H1 (cell line): ENCODE data around the gene CSRNP3. TPM values are rescaled to one million over a fixed set of nuclear protein-coding genes. Genes with fewer than 3 reads are reported as not detected.

Experiments used
- EGR1 ChIP-seq: IDR thresholded peaks from 2 replicates; pipeline ENCODE4 v1.6.1; 2011; ENCODE audit warnings: low read depth, low read length, borderline replicate concordance
- EP300 ChIP-seq, 2 experiments: IDR thresholded peaks; 1 replicate in 1 of 2; 2 replicates in 1 of 2; pipeline ENCODE4 v1.6.1; 2011 to 2012; ENCODE audit warnings: low read depth in 2 of 2, low read length in 2 of 2, mild to moderate bottlenecking in 2 of 2, borderline replicate concordance in 1 of 2, inconsistent platforms in 1 of 2, moderate library complexity in 1 of 2
- GTF2F1 ChIP-seq: IDR thresholded peaks from 2 replicates; pipeline ENCODE4 v1.6.1; 2012; ENCODE audit warnings: low read depth, low read length, improper control_type of control experiment, borderline replicate concordance
- HDAC6 ChIP-seq: IDR thresholded peaks from one replicate; pipeline ENCODE4 v1.7.1; 2012; ENCODE audit warnings: low read depth, mild to moderate bottlenecking, inconsistent platforms, low read length, moderate library complexity
- JUND ChIP-seq: IDR thresholded peaks from 2 replicates; pipeline ENCODE4 v1.6.1; 2011; ENCODE audit warnings: mild to moderate bottlenecking, improper control_type of control experiment, low read length
- SAP30 ChIP-seq: fragments of 300-600 bp; sonication (generic); IDR thresholded peaks from 2 replicates; pipeline ENCODE4 v1.7.1; 2012; ENCODE audit warnings: low read length, moderate library complexity, mild to moderate bottlenecking, inconsistent platforms; ENCODE audit not compliant: insufficient read depth, insufficient replicate concordance
- SIN3A ChIP-seq, 2 experiments: IDR thresholded peaks in 1 of 2; conservative IDR thresholded peaks in 1 of 2; 2 replicates each; pipeline ENCODE4 v1.6.1; 2011 to 2012; ENCODE audit warnings: low read length in 2 of 2, improper control_type of control experiment in 1 of 2, low read depth in 1 of 2, mild to moderate bottlenecking in 1 of 2
- TBP ChIP-seq: IDR thresholded peaks from 2 replicates; pipeline ENCODE4 v1.6.1; 2011; ENCODE audit warnings: low read depth, low read length, improper control_type of control experiment
- polyA plus RNA-seq, 7 experiments: library from polyadenylated mRNA; depleted of rRNA in 3 of 7; stranded (reverse) in 5 of 7; unstranded in 2 of 7; fragments of >200 nt in 5 of 7; fragments of 200-250 nt in 2 of 7; gene quantifications; 1 replicate in 5 of 7; 2 replicates in 1 of 7; 4 replicates in 1 of 7; pipeline versions ENCODE4 v1.2.1 to v1.2.3, GENCODE V29; 2011 to 2013; ENCODE audit warnings: missing spikeins in 2 of 7, mixed read lengths in 2 of 7
- total RNA-seq: library from RNA; stranded (reverse); fragmentation: NEBNext Ultra II Directional; extraction: Animal tissue kit (Norgen Biotek cat#: 25700); gene quantifications from 2 replicates; pipeline ENCODE4 v1.2.1, GENCODE V29; 2021
- TF ChIP-seq, protein P1 (sequence below): fragments of 300-600 bp; sonication (generic); IDR thresholded peaks from 2 replicates; pipeline ENCODE4 v1.7.1; 2012; ENCODE audit warnings: low read length, moderate library complexity, mild to moderate bottlenecking, inconsistent platforms; ENCODE audit not compliant: insufficient replicate concordance
- TF ChIP-seq, protein P2 (sequence below): IDR thresholded peaks from 2 replicates; pipeline ENCODE4 v1.6.1; 2012; ENCODE audit warnings: inconsistent platforms

CSRNP3 gene
- total and polyA plus RNA-seq, 2 of the 8 experiments (the other 6 are each of a cell fraction or from before 2014, with no cell fraction given): 1.3 to 6.5 TPM

DNA sequence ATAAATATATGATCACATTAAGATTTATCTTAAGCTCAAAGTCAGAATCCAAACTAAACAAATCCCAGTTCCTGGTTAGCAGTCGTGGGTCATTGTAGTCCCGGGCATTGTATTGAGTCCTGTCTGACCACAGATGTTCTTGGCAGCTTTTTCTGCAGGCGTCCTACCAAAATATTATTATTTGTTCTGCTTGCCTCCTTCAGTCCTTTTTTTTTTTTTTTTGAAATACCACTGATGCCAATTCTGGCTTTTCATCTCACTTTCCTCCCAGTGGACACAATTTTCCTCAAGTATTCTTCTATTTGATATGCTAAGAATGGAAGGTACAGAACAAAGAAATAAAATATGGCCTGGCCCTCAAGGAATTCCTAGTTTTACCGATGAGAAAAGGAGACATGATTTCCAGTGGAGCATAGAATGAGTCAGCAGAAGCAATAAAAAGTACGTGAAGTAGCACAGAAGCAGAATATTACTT lies 151.6 kb downstream of the CSRNP3 start (continued):
- TF ChIP-seq, protein P1, sequence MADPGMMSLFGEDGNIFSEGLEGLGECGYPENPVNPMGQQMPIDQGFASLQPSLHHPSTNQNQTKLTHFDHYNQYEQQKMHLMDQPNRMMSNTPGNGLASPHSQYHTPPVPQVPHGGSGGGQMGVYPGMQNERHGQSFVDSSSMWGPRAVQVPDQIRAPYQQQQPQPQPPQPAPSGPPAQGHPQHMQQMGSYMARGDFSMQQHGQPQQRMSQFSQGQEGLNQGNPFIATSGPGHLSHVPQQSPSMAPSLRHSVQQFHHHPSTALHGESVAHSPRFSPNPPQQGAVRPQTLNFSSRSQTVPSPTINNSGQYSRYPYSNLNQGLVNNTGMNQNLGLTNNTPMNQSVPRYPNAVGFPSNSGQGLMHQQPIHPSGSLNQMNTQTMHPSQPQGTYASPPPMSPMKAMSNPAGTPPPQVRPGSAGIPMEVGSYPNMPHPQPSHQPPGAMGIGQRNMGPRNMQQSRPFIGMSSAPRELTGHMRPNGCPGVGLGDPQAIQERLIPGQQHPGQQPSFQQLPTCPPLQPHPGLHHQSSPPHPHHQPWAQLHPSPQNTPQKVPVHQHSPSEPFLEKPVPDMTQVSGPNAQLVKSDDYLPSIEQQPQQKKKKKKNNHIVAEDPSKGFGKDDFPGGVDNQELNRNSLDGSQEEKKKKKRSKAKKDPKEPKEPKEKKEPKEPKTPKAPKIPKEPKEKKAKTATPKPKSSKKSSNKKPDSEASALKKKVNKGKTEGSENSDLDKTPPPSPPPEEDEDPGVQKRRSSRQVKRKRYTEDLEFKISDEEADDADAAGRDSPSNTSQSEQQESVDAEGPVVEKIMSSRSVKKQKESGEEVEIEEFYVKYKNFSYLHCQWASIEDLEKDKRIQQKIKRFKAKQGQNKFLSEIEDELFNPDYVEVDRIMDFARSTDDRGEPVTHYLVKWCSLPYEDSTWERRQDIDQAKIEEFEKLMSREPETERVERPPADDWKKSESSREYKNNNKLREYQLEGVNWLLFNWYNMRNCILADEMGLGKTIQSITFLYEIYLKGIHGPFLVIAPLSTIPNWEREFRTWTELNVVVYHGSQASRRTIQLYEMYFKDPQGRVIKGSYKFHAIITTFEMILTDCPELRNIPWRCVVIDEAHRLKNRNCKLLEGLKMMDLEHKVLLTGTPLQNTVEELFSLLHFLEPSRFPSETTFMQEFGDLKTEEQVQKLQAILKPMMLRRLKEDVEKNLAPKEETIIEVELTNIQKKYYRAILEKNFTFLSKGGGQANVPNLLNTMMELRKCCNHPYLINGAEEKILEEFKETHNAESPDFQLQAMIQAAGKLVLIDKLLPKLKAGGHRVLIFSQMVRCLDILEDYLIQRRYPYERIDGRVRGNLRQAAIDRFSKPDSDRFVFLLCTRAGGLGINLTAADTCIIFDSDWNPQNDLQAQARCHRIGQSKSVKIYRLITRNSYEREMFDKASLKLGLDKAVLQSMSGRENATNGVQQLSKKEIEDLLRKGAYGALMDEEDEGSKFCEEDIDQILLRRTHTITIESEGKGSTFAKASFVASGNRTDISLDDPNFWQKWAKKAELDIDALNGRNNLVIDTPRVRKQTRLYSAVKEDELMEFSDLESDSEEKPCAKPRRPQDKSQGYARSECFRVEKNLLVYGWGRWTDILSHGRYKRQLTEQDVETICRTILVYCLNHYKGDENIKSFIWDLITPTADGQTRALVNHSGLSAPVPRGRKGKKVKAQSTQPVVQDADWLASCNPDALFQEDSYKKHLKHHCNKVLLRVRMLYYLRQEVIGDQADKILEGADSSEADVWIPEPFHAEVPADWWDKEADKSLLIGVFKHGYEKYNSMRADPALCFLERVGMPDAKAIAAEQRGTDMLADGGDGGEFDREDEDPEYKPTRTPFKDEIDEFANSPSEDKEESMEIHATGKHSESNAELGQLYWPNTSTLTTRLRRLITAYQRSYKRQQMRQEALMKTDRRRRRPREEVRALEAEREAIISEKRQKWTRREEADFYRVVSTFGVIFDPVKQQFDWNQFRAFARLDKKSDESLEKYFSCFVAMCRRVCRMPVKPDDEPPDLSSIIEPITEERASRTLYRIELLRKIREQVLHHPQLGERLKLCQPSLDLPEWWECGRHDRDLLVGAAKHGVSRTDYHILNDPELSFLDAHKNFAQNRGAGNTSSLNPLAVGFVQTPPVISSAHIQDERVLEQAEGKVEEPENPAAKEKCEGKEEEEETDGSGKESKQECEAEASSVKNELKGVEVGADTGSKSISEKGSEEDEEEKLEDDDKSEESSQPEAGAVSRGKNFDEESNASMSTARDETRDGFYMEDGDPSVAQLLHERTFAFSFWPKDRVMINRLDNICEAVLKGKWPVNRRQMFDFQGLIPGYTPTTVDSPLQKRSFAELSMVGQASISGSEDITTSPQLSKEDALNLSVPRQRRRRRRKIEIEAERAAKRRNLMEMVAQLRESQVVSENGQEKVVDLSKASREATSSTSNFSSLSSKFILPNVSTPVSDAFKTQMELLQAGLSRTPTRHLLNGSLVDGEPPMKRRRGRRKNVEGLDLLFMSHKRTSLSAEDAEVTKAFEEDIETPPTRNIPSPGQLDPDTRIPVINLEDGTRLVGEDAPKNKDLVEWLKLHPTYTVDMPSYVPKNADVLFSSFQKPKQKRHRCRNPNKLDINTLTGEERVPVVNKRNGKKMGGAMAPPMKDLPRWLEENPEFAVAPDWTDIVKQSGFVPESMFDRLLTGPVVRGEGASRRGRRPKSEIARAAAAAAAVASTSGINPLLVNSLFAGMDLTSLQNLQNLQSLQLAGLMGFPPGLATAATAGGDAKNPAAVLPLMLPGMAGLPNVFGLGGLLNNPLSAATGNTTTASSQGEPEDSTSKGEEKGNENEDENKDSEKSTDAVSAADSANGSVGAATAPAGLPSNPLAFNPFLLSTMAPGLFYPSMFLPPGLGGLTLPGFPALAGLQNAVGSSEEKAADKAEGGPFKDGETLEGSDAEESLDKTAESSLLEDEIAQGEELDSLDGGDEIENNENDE: no peak
- TF ChIP-seq EGR1 (no peak), HDAC6 (no peak), EP300 (IDR thresholded peaks at IDR 0.05; ENCODE audit: borderline replicate concordance in 1 of 2, low read depth in 2 of 2, low read length in 2 of 2) (no peak), SAP30 (no peak), SIN3A (conservative IDR thresholded peaks at IDR 0.05 in 1 of 2, IDR thresholded peaks at IDR 0.05 in 1 of 2; ENCODE audit: low read depth in 1 of 2, low read length in 2 of 2) (no peak), JUND (no peak), TBP (no peak), GTF2F1 (no peak)
- TF ChIP-seq, protein P2, sequence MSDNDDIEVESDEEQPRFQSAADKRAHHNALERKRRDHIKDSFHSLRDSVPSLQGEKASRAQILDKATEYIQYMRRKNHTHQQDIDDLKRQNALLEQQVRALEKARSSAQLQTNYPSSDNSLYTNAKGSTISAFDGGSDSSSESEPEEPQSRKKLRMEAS: no peak
